Adipose tissue (tissue), 3 donors: ENCODE results near the gene WASHC2C. TPM values are rescaled to one million over a fixed set of nuclear protein-coding genes. Genes with fewer than 3 reads are reported as not detected.
"Not testable (repeated sequence)": the region's sequence is repeated elsewhere in the genome, so short reads cannot be mapped to it uniquely, and the experiment has no call there.

Experiments used
- H3K27ac ChIP-seq: one replicate; pipeline ENCODE4 v1.5.1; 2013; ENCODE audit warnings: low read depth, low read length
- WGBS, 3 donors: extraction: QIAGEN DNeasy Blood & Tissue Kit; methylation state at CpG; one replicate each; pipeline ENCODE4 v1.1.7; 2013; 5-methylcytosine and 5-hydroxymethylcytosine counted together
- polyA plus RNA-seq, 3 donors: library from polyadenylated mRNA; stranded (reverse); fragments of 200-250 nt; gene quantifications; one replicate each; pipeline ENCODE4 v1.2.3, GENCODE V29; 2013
- donor health status: healthy with polysubstance abuse.
- donor health status: Bipolar disorder and iron deficiency.
- donor health status: healthy.

The WASHC2C gene
- polyA plus RNA-seq, 3 donors = 9.0 to 20.1 (median 20.0) TPM

DNA sequence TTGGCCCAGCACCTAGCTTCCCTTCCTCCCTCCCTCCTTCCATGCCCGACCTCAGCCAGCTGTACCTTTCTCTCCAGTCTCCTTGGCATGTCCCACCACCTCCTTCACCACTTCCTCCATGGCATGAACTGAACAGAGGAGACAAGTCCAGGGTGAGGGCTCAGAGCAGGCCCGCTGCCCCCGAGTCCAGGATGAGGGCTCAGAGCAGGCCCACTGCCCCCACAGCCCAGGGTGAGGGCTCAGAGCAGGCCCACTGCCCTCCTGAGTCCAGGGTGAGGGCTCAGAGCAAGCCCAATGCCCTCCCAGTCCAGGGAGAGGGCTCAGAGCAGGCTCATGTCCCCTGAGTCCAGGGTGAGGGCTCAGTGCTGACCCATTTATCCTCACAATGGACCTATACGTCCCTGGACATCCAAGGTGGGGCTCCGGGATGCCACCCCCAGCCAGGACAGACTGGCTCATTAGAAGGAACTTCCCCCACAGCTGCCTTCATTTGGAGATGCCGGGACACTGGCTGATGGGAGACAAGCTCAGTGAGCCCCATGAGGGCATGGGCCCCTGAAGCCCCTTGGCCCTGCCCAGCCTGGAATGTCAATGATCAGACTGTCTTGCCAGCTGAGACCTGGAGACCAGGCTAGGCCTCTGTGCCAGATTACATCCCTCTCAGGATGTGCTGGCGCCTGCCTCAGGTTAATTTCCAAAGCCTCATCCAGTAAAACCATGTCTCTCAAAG, 90.2 kb downstream of the WASHC2C start:
- H3K27ac ChIP-seq = no peak overlapping the region
- WGBS, 3 donors = 94 to 97% (median 95%) methylated on average over 7 of the region's 7 CpGs

DNA sequence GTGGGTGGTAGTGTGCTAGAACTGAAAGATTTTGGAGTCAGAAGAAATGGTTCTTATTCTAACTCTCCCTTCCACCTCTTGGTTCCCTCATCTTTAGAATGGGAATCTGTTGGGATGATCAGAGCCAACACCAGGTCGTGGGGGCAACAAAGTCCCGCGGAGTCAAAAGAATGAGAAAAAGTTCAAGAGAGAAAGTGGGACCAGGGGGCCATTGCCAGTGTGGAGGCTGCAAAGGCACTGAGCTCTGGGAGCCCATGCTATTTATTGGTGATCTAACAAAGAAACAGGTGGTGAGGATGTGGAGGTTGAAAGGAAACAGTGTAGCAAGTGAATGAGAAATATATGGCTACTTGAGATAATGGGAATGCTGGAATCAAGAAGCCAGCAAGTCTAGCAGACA, 90.8 kb downstream of the WASHC2C start:
- H3K27ac ChIP-seq = no peak overlapping the region
- WGBS, 3 donors = 86 to 91% (median 89%) methylated on average over 3 of the region's 3 CpGs

DNA sequence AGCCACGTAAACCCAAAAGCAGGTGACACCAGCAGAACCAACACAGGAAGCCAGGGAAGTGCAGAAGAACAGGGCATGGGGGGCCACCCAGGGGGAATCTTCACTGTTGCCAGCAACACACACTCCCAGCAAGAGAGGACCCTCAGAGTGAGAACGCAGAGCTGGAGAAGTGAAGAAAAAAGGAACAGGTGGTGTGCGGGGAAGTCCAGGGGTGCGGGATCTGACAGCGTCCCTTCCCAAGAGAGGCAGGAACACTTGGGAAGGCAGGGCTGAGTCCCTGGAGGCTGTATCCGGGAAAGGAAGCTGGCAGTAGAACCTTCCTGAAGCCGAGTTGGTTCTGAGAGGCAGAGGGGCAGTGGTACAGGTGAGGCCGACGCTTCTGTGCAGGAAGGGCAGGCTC, 92.5 kb downstream of the WASHC2C start:
- WGBS, 3 donors = 51 to 69% (median 63%) methylated on average over 9 of the region's 9 CpGs

DNA sequence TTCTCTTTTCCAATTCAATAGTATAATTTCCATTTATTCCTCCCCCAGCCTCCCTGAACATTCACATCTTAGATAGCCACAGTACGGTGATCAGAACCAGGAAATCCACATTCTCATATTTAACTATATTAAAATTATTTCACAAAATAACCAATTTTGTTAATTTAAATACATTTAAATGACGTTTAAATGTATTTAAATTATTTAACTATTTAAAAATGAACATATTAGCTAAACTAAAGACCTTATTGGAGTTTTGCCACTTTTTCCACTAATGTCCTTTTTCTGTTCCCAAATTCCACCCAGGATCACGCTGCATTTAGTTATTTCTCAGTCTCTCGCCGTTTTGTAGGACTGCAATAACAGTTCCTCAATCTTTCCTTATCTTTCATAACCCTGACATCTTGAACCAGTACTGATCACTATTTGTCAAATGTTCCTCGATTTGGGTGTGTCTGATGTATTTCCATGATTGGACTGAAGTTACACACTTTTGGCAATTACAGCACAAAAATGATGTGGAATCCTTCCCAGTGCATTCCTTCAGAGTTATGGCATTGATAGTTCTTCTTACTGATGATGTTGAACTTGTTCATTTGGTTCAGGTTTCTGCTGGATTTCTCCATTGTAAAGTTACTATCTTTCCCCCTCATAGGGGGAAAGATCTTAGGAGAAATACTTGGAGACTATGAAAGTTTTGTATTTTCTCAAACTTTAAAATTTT, 93.2 kb downstream of the WASHC2C start:
- WGBS, 3 donors = 47 to 70% (median 57%) methylated on average over 6 of the region's 6 CpGs
- not testable (repeated sequence) for H3K27ac ChIP-seq

More for the DNA sequence above, 92.5 kb downstream of the WASHC2C start:
- no peak overlapping the region for H3K27ac ChIP-seq

DNA sequence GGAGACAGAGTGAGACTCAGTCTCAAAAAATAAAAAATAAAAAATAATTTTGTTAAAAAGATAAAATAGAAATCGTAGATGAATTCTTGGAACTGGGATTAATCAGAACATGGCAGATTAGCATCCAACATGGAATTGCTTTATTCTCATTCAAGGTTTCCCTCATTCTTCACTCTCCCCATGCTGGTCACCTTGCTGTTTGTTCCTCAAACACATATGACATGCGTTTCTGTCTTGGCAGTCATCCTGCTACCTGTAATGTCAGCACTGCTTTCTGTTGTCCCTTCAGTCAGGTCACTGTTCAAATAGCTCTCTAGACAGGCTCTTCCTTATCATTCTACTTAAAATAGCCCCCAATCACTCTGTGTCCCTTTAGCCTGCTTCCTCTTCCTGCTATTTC, 95.9 kb downstream of the WASHC2C start:
- 46 to 75% (median 68%) methylated on average over 1 to 2 of the region's 2 CpGs for WGBS, 3 donors
- H3K27ac ChIP-seq = not testable (repeated sequence)

Other genes with a start within 250 kb of the WASHC2C start
- gene ZFAND4, start 54.5 kb upstream of the WASHC2C start, polyA plus RNA-seq = 1 to 10 TPM; 2.4 to 3.4 (median 2.9) TPM
- gene AGAP4, start 120.2 kb downstream of the WASHC2C start, polyA plus RNA-seq = 1 to 10 TPM; 5.5 to 6.7 (median 5.9) TPM
- 10 to 100 TPM; 25.0 to 58.7 (median 51.7) TPM for gene TIMM23, start 245.2 kb downstream of the WASHC2C start, polyA plus RNA-seq